ENCODE measurements around the gene SLC1A1. TPM values are rescaled to one million over a fixed set of nuclear protein-coding genes. Genes with fewer than 3 reads are reported as not detected.

Gene SLC1A1
- total and polyA plus RNA-seq, 2 of the 13 experiments (the other 11 are each of a cell fraction or from before 2014, with no cell fraction given) = not detected

DNA sequence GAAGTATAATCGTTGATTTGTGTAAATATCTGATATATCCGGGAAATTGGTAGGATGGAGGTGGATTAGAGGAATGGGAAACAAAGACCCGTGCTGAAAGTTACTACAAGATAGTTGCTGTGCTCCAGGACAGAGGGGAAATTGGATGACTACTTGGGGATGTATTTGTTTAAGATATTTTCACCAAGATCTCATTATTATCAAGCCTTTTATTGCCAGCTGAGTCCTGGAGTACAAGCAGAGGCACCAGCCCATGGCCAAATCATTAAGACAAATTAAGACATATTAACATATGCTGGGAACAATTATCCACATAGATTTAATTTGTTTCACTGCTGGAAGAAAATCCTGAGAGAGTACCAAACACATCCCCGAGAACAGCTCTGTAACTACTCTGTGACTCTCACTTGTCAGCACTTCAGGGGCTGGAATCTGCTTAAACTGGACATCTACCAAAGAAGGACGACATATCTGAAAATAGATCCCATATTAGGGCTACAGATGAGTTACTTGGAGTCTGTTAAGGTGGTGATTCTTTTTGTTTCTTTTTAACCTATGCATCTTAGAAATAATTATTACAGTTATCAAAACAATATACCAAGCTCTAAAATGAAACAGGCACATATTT is 68.2 kb downstream of the SLC1A1 start:
- no peaks in the 10 kb centered on the region for H4K20me1 ChIP-seq (ENCODE audit: insufficient read depth, low read length)
- POLR2A ChIA-PET = no interaction called here
- no peaks in the 10 kb centered on the region for H3K4me1 ChIP-seq (ENCODE audit: insufficient read depth, low read length)
- H3K4me3 ChIP-seq (replicated peaks in 1 of 3; ENCODE audit: insufficient read depth in 1 of 3, low read depth in 2 of 3, low read length in 3 of 3) = no peak overlapping the region
- no peak overlapping the region for H2AFZ ChIP-seq (ENCODE audit: low read length)
- CTCF ChIA-PET (ENCODE audit: low intra/inter-chr PET ratio, low total read pairs) = no interaction called here
- no TSS peak for BruUV-seq (replicated peaks)
- H3K9me3 ChIP-seq (ENCODE audit: low read length) = no peaks in the 10 kb centered on the region
- 4% methylated on average over 5 of the region's 5 CpGs for WGBS (ENCODE audit: low lambda C conversion rate)
- TF ChIP-seq ZMYM4 (CRISPR knock-in tag; IDR thresholded peaks at IDR 0.05) (no peak), HDAC6 (IDR thresholded peaks at IDR 0.05; ENCODE audit: low read depth, low read length) (no peak), ZSCAN22 (CRISPR knock-in tag; IDR thresholded peaks at IDR 0.05) (no peak), ZNF788 (CRISPR knock-in tag; IDR thresholded peaks at IDR 0.05; ENCODE audit: borderline replicate concordance) (no peak), NFKBIZ (CRISPR knock-in tag; IDR thresholded peaks at IDR 0.05) (no peak), SALL2 (CRISPR knock-in tag; IDR thresholded peaks at IDR 0.05) (no peak), ZMAT3 (CRISPR knock-in tag; conservative IDR thresholded peaks at IDR 0.05) (no peak), CREB1 (IDR thresholded peaks at IDR 0.05) (no peak), CREB1 (CRISPR knock-in tag; IDR thresholded peaks at IDR 0.05) (no peak), ZNF234 (CRISPR knock-in tag; conservative IDR thresholded peaks at IDR 0.05) (no peak), HOXA7 (CRISPR knock-in tag; IDR thresholded peaks at IDR 0.05) (no peak), MYNN (CRISPR knock-in tag; IDR thresholded peaks at IDR 0.05; ENCODE audit: low read depth) (no peak), ZNF10 (CRISPR knock-in tag; IDR thresholded peaks at IDR 0.05; ENCODE audit: borderline replicate concordance, low read depth) (no peak), ZNF546 (CRISPR knock-in tag; conservative IDR thresholded peaks at IDR 0.05) (no peak)
- TF ChIP-seq, protein P1, sequence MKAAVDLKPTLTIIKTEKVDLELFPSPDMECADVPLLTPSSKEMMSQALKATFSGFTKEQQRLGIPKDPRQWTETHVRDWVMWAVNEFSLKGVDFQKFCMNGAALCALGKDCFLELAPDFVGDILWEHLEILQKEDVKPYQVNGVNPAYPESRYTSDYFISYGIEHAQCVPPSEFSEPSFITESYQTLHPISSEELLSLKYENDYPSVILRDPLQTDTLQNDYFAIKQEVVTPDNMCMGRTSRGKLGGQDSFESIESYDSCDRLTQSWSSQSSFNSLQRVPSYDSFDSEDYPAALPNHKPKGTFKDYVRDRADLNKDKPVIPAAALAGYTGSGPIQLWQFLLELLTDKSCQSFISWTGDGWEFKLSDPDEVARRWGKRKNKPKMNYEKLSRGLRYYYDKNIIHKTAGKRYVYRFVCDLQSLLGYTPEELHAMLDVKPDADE (CRISPR knock-in tag; IDR thresholded peaks at IDR 0.05) = no peak
- TF ChIP-seq, protein P2, sequence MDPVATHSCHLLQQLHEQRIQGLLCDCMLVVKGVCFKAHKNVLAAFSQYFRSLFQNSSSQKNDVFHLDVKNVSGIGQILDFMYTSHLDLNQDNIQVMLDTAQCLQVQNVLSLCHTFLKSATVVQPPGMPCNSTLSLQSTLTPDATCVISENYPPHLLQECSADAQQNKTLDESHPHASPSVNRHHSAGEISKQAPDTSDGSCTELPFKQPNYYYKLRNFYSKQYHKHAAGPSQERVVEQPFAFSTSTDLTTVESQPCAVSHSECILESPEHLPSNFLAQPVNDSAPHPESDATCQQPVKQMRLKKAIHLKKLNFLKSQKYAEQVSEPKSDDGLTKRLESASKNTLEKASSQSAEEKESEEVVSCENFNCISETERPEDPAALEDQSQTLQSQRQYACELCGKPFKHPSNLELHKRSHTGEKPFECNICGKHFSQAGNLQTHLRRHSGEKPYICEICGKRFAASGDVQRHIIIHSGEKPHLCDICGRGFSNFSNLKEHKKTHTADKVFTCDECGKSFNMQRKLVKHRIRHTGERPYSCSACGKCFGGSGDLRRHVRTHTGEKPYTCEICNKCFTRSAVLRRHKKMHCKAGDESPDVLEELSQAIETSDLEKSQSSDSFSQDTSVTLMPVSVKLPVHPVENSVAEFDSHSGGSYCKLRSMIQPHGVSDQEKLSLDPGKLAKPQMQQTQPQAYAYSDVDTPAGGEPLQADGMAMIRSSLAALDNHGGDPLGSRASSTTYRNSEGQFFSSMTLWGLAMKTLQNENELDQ (CRISPR knock-in tag; IDR thresholded peaks at IDR 0.05; ENCODE audit: borderline replicate concordance) = no peak
- TF ChIP-seq, protein P3, sequence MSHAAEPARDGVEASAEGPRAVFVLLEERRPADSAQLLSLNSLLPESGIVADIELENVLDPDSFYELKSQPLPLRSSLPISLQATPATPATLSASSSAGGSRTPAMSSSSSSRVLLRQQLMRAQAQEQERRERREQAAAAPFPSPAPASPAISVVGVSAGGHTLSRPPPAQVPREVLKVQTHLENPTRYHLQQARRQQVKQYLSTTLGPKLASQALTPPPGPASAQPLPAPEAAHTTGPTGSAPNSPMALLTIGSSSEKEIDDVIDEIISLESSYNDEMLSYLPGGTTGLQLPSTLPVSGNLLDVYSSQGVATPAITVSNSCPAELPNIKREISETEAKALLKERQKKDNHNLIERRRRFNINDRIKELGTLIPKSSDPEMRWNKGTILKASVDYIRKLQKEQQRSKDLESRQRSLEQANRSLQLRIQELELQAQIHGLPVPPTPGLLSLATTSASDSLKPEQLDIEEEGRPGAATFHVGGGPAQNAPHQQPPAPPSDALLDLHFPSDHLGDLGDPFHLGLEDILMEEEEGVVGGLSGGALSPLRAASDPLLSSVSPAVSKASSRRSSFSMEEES (CRISPR knock-in tag; IDR thresholded peaks at IDR 0.05) = no peak
- H3K9ac ChIP-seq (ENCODE audit: insufficient read depth, low read depth, low read length) = no peak overlapping the region
- in situ Hi-C loops (cut with HindIII; ENCODE audit: extremely low pct_ligation_motif_present, low pct_unique_long_range_greater_than_20kb) (loop anchor here (10.0 kb wide), 1 partner anchor 244 kb away; no protein-coding TSS in a partner anchor), intact Hi-C loops (cut with micrococcal nuclease; ENCODE audit: unreplicated experiment) (no loop called here)
- DNase-seq (ENCODE audit: low spot score) (no peak), FAIRE-seq (no peak), ATAC-seq (no peak)
- H3K27me3 ChIP-seq (ENCODE audit: control insufficient read depth in 1 of 2, insufficient read depth in 2 of 2, low read length in 2 of 2) = no peaks in the 10 kb centered on the region; a peak in 1 of 5 replicates
- H3K79me2 ChIP-seq (ENCODE audit: insufficient read depth, low read length) = no peaks in the 10 kb centered on the region
- H3K36me3 ChIP-seq (replicated peaks in 1 of 2; ENCODE audit: control insufficient read depth in 1 of 2, insufficient read depth in 2 of 2, low read length in 2 of 2) = no peaks in the 10 kb centered on the region
- H3K27ac ChIP-seq (ENCODE audit: extremely low read length, insufficient read depth, low read length) = no peak overlapping the region
- no peak overlapping the region for H3K4me2 ChIP-seq (ENCODE audit: low read depth, low read length)
